ENCODE data around the gene ACACB. TPM values are rescaled to one million over a fixed set of nuclear protein-coding genes. Genes with fewer than 3 reads are reported as not detected.

ACACB gene
- total RNA-seq, 4 donors from 2014 or later, result 19.6 to 38.2 (median 25.8) TPM

DNA sequence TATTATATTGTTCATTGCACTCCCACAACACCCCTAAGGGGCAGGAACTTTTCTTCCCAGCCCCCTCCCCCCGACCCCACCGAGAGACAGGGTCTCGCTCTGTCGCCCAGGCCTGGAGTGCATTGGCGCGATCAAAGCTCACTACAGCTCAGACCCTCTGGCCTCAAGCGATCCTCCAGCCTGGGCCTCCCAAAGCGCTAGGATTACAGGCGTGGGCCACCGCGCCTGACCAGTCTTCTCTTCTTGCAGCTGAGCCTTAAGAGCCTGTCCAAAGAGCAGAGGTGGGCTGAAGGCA is 19.3 kb upstream of the ACACB start:
- DNase-seq (ENCODE audit: low spot score in 2 of 2), result no peak
- intact Hi-C loops (cut with DNase I; ENCODE audit: low total_unique reads), result loop anchor here (10.0 kb wide), 1 partner anchor 532 kb away; the partner anchor contains the start of genes ISCU and SART3
- no peak overlapping the region for H3K4me3 ChIP-seq (ENCODE audit: low read depth, poor library complexity, severe bottlenecking)
- WGBS, 2 donors, result 26 to 35% methylated on average over 11 of the region's 11 CpGs
- TF ChIP-seq POLR2A (IDR thresholded peaks at IDR 0.05), result no peak
- TF ChIP-seq, protein P1, sequence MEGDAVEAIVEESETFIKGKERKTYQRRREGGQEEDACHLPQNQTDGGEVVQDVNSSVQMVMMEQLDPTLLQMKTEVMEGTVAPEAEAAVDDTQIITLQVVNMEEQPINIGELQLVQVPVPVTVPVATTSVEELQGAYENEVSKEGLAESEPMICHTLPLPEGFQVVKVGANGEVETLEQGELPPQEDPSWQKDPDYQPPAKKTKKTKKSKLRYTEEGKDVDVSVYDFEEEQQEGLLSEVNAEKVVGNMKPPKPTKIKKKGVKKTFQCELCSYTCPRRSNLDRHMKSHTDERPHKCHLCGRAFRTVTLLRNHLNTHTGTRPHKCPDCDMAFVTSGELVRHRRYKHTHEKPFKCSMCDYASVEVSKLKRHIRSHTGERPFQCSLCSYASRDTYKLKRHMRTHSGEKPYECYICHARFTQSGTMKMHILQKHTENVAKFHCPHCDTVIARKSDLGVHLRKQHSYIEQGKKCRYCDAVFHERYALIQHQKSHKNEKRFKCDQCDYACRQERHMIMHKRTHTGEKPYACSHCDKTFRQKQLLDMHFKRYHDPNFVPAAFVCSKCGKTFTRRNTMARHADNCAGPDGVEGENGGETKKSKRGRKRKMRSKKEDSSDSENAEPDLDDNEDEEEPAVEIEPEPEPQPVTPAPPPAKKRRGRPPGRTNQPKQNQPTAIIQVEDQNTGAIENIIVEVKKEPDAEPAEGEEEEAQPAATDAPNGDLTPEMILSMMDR (IDR thresholded peaks at IDR 0.05), result no peak

DNA sequence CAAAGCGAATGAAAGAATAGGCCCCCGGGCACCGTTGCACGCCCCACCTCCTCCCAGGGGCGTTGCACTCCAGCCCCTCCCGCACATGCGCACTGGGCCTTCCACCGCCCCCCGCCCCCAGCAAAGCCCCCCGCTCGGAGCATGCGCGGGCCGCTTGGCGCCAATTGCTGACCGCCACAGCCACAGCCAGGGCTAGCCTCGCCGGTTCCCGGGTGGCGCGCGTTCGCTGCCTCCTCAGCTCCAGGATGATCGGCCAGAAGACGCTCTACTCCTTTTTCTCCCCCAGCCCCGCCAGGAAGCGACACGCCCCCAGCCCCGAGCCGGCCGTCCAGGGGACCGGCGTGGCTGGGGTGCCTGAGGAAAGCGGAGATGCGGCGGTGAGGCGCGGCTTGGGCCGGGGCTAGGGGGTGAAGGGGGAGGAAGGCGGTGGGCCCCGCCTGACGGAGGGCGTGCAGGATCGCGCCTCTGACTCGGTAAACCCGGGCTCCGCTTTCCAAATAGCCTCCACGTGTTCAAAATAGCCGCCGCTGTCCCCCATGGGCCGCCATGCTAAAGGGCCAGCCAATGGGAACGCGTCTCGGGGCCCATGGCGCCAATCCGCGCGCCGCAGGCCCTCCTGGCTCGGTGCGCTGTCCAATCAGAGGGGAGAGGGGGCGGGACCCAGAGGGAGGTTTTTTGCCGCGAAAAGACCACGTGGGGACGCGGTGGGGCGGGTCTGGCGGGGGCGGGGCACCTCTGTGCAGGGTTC is 18.8 kb upstream of the ACACB start, which contains the start of gene UNG:
UNG (plus strand) TSS at position 163 of the 748 bp plus-strand sequence; CDS start at position 246, 83 bp downstream.
- TF ChIP-seq POLR2A (IDR thresholded peaks at IDR 0.05), result no peak
- TF ChIP-seq, protein P1 (IDR thresholded peaks at IDR 0.05), result no peak
- 0 to 1% methylated on average over 36 to 58 of the region's 71 CpGs for WGBS, 2 donors
- intact Hi-C loops (cut with DNase I; ENCODE audit: low total_unique reads), result loop anchor here (10.0 kb wide), 1 partner anchor 533 kb away; the partner anchor contains the start of genes ISCU and SART3
- peak within 1 kb of the TSS; percentile 70 for H3K4me3 ChIP-seq (ENCODE audit: low read depth, poor library complexity, severe bottlenecking)
- peak; percentile 97 to 99 for DNase-seq (ENCODE audit: low spot score in 2 of 2)

DNA sequence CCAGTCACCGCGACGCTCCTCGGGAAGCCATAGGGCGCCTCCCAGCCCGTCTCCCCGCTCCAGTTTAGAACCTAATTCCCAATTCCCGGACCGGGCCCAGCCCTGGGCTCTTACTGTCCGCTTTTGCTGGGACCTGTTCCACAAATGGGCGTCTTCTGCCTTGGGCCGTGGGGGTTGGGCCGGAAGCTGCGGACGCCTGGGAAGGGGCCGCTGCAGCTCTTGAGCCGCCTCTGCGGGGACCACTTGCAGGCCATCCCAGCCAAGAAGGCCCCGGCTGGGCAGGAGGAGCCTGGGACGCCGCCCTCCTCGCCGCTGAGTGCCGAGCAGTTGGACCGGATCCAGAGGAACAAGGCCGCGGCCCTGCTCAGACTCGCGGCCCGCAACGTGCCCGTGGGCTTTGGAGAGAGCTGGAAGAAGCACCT is 18.2 kb upstream of the ACACB start:
- intact Hi-C loops (cut with DNase I; ENCODE audit: low total_unique reads), result loop anchor here (10.0 kb wide), 1 partner anchor 533 kb away; the partner anchor contains the start of genes ISCU and SART3
- 0 to 1% methylated on average over 22 to 25 of the region's 32 CpGs for WGBS, 2 donors
- peak overlapping the region; percentile 70 for H3K4me3 ChIP-seq (ENCODE audit: low read depth, poor library complexity, severe bottlenecking)
- peak; percentile 55 to 91 for DNase-seq (ENCODE audit: low spot score in 2 of 2)
- TF ChIP-seq, protein P1 (IDR thresholded peaks at IDR 0.05), result no peak
- no peak for TF ChIP-seq POLR2A (IDR thresholded peaks at IDR 0.05)

DNA sequence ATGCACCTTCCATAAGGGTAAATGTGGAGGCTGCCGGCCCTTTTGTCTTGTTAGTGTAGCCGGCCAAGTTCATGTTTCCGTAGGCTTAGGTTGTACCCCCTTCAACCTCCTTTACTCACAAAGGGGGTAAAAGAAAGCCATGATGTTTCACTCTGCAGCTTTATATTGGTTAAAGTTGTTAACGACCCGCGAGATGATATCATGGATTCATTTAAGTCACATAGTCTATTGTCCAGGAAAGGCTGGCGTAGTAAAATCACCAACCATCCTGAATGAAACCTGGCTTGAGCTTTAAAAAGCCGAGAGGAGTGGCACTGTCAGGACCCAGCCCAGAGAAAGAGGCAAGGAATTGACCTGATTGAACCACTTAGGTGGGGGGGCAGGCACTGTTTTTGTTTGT is 17.7 kb upstream of the ACACB start:
- intact Hi-C loops (cut with DNase I; ENCODE audit: low total_unique reads), result loop anchor here (10.0 kb wide), 1 partner anchor 534 kb away; the partner anchor contains the start of genes ISCU and SART3
- DNase-seq (ENCODE audit: low spot score in 2 of 2), result no peak
- TF ChIP-seq, protein P1 (IDR thresholded peaks at IDR 0.05), result no peak
- no peak for TF ChIP-seq POLR2A (IDR thresholded peaks at IDR 0.05)
- H3K4me3 ChIP-seq (ENCODE audit: low read depth, poor library complexity, severe bottlenecking), result peak overlapping the region; percentile 70
- WGBS, 2 donors, result 1 to 4% methylated on average over 8 of the region's 8 CpGs

DNA sequence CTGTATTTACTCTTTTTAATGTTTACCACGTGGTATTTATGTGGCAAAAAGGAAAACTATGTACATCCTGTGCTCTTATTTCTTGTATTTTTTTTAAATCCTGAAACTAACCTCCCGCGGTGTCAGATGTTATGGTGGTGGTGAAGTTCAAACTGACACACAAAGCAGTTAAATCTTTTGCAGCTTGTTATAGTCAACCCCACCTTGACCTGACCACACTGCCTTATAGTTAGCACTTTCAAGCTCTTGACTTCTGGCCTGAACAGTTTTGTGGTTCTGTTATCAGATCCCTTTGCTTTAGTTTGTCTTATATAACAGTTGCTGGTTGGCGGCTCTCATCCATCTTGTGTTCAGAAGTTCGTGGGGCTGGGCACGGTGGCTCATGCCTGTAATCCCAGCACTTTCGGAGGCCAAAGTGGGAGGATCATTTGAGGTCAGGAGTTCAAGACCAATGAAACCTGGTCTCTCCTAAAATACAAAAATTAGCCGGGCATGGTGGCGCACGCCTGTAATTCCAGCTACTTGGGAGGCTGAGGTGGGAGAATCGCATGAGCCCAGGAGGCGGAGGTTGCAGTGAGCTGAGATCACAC is 16.9 kb upstream of the ACACB start:
- intact Hi-C loops (cut with DNase I; ENCODE audit: low total_unique reads), result loop anchor here (10.0 kb wide), 1 partner anchor 535 kb away; the partner anchor contains the start of genes ISCU and SART3
- peak in 1 of 2 donors; percentile 75 for DNase-seq (ENCODE audit: low spot score in 2 of 2)
- no peak overlapping the region for H3K4me3 ChIP-seq (ENCODE audit: low read depth, poor library complexity, severe bottlenecking)
- TF ChIP-seq, protein P1 (IDR thresholded peaks at IDR 0.05), result no peak
- TF ChIP-seq POLR2A (IDR thresholded peaks at IDR 0.05), result no peak
- 76 to 78% methylated on average over 12 of the region's 12 CpGs for WGBS, 2 donors
